ENCODE results near the gene PCDH19.

PCDH19 gene

DNA sequence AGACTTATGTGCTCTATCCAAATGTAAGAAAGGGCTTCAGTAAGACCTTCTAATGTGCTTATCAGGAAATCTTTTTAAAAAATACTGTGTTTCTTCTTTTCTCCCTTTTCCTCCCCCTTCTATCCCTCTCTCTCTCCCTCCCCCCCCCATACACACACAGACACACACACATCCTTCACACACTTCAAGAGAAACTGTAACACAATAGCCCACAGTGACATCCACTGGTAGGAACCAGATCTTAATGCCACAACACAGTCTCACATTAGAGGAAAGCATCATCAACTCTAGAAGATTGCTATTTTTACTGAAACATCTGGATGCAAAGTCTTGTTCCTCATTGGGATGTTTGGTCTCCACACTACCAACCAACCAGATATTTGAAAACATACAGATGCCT, 4.6 kb downstream of the PCDH19 start:
- DNase-seq = no peak

DNA sequence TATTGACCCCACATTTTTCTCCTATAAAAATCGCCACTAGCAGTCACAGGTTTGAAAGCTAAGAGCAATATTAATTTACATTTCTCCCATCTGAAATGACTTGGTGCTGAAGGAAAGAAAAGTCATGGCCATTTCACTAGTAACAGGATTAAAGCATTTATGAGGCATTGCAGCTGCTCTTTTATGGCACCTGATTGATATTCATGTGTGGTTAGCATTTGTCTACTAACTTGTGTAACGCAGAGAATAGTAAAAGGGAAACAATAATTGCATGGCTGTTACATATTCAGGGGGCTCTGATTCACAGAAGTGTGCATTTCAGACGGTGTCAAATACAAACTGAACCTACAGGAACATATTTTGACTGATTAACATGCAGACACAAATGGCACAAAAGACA, 5.2 kb downstream of the PCDH19 start:
- DNase-seq = no peak

DNA sequence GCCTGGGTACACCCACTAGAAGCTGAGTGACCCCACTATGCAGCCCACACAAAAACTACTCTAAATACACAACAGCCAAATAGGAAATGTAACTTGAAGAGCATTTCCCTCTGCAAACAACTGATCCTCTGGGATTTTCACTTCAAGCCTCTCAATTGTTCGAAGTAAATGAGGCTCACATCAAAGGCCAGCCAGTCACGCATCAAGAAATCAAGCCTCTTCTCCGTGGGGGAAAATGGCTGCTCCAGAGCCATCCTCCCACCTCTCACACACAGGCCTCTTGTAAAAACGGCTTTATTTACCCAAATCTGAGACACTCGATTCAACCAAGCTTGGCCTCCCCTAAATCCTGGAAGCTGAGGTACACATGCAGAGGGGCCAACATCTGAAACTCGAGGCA, 14.3 kb downstream of the PCDH19 start:
- no peak for DNase-seq

DNA sequence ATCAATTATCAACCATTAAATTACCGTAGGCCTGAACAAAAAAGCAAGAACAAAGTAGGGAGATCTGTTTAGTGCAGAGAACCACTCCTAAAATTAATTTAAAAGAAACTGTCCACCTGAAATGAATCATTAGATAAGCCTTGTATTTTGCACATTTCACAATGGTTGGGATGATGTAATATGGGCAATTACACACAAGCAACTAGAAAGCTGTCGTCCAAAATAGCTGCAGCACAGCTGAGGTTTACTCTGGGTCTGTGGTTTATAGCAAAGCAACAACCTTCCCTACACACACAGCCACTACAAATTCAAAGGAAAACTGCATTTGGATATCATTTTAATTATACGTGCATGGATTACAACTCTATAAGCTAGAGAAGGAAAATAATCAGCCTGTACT, 28.5 kb downstream of the PCDH19 start:
- DNase-seq = no peak

DNA sequence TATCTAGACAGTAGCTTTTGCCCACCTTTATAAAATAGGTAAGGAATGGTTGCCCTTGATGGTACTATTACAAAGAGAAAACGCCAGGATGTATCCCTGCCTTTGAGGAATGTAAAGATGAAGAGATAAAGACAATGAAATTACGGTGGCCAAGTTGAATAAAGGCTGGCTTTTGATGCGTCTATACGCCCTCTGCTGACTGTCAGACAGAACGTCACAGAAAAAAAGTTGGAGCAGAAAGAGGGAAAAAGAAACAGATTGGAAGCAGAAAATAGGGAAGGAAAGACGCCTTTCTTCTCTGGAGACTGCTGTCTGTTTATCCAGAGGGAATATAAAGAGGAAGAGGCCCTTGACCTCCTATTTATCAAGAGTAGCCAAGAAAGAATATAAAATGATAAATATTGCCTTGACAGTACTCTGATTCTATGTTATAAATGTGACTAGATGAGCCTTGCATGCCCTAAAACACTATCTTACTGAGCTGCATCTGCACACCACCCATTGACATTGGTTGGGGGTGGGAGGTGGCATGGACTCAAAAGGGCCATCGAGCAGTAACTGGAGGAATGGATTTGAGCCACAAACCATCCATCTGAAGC, 30.6 kb downstream of the PCDH19 start:
- no peak for DNase-seq

DNA sequence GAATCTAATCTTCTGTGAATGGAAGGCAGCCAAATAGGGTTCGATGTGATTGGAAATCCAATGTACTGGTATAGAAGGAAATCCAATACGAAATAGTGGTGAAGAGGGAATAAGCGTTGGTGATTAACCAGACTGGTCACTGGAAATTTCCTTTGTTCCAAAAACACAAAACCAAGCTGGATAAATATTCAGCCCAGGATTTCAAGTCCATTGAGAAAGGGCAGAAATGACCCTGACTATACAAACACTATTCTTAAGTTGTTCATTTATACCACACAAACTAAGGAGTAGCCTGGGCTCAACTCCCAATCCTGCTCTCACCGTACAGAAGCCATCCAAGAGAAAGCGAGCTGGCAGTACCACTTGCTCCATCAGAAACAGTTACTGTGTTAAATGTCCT, 32.2 kb downstream of the PCDH19 start:
- no peak for DNase-seq

DNA sequence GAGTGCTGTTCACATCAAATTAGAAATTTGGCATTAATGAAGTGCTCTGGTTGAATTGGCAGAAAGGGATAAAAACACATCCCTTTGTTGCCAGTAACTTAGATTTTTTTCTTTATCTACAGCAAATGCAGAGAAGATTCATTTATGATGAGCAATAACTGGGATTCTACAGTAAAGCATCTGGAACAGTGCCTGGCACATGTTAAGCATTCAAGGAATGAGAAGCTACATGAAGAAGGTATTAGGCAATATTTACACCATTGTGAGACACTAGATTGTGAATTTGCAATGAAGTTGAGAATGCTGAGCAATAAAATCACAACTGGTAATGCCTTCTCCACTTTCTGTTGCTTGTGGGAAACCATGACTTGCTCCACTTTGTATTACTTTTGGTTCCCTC, 33.5 kb downstream of the PCDH19 start:
- DNase-seq = no peak

DNA sequence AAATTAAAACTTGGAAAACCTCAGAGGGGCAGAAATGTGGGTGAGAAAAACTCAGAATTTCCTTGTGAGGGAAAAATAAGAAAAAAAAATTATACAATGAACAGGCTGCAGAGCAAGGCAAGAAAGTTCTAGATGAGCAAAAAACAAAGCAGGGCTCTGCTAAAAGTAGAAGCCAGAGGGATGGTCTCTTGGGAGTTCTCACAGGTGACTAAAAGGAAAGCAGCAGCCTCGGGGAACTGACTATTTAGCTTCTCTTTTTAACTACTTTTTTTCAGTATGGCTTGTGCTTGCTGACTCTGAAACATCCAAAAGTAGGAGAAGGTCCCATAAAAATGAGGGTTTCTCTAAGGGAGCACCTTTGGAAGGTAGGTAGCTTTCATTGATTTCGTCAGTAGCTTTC, 36.4 kb downstream of the PCDH19 start:
- DNase-seq = no peak

DNA sequence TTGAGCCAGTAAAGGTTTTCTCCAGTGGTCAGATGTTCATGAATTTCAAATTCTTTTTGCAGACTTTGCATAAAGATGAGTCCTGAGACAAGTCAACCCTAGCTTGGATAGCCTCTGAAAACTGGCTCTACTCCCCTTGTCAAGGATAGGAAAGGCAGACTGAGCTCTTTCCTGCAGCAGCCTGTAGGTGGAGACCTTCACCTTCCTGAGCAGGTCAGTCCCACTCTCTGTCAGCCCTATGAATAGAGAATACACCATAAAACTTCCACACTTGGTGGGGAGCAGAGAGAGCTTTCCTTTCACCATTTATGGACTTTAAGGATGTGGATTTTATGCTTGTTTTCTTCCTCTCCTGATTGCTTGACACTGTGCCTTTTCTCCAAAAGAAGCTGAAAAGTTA, 41.9 kb downstream of the PCDH19 start:
- DNase-seq = no peak

DNA sequence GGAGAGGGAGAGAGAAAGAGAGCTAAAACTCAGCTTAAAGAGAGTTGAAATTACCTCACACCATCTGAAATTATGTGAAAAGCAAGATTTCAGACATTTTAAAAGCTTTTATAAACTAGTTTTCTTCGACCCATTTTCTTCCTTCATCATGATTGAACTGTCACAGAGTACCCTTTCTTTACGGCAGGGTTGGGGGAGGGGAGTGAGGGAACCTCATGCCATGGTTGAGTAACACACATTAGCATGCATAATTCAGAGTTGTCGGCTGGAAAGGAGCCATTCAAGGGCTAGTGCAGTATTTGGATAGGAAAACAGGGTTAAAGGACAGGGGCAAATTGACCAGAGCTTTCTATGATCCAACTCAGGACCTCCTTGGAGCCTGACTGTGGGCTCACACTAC, 46.2 kb downstream of the PCDH19 start:
- DNase-seq = no peak

DNA sequence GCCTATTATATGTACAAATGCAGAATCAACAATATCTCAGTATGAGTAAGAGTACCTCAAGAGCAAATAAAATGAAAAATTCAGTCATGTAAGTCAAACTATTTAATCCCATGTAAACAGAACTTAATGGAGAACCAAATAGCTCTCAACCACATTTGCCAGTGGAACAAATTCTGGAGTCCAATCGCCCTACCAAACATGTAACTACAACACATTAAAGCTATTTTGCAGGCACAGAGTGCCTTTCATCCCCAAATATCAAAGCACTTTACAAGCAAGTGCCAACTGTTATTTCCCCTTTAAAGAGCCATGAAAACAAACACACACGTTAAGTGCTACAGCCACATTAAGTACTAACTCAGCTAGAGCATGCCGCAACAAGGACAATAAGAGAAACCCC, 51.3 kb downstream of the PCDH19 start:
- no peak for DNase-seq

DNA sequence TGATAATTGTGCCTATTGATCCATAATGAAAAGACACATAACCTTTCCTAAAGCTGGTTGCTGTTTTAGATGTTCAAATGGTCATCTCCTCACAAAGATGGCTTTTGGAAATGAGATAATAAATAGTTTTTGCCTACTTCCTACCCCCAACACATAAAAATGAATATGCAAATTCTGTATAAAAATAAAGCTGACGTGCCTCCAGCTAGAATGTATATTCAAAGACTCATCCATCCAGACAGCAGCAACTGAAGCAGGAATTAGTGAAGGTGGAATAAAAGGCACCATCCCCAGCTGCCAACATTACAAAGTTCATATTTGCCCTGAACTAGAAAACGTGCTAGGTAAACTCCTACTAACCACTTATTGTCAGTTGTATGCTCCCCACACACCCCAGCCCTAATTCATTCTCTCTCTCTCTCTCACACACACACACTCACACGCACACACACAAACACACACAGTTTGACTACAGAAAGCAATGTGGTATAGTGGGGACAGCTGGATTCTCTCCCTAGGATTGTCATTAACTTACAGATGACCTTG, 53.6 kb downstream of the PCDH19 start:
- no peak for DNase-seq

DNA sequence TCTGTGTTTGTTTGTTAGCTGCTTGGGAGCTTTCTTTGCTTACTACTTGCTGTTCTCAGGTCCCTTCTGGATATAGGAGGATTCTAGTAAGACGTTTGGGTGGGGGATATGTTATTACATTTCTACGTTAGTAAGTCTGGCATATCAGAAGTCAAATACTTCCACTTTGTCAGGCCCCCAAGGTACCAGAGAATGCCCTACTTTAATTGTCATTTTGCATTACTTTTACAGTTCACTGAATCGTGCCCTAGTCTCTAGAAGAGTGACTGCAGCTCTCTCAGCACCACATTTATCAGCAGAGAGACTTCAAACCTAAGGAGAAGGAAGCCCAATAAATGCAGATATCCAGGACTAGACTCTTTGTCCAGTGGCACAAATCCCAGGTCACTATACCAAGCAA, 54.4 kb downstream of the PCDH19 start:
- DNase-seq = no peak

DNA sequence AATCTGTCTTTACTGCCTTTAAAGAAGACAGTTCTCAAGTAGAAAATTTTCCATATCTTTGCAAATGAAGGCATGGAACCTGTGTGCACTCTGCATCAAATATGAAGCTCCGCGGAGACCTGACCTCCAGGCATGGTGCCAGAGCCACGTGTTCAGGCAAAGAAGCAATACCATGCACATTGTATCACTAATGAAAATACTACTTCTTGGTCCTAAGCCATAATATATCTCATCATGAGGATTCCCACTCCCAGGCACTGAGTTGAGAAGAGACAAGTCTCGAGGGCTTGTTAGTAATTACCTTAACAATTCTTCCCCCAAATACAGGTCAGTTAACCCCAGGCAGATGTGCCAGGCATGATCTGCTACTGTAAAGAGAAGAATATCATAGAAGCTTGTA, 56.7 kb downstream of the PCDH19 start:
- no peak for DNase-seq

DNA sequence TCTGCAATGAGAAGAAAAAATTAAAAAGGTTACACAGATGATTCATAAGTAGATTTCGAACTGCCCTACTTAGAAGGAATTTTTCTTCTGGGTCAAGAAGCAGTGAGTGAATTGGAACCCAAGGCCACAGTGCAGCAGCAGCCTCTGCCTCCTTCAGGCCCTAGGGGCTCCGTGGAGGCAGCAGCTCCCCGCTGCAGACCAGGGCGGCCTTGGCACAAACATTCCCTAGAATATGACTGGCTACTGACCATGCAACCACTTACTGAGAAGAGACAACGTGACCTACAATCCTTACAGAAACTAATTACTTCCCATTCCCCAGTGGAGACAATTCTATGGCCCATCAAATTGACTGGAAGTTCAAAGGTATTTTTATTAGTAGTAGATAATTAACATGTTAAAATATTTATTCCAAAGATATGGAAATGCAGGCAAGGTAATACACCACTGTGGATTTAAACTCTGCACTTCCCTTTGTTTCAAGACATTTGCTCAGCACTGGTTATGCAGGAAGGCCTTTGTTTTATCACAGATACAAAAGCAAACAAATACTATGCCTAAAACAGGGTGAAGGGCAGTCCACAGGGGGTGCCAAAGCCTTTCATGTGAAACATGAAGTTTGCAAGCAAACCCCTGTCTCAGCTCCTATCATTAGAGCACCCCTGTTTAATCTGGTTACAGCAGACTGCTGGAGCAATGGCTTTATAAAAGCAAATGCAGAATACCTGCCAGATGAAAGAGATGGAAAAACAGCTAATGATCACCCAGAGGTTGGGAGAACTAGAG, 59.2 kb downstream of the PCDH19 start:
- DNase-seq = no peak

DNA sequence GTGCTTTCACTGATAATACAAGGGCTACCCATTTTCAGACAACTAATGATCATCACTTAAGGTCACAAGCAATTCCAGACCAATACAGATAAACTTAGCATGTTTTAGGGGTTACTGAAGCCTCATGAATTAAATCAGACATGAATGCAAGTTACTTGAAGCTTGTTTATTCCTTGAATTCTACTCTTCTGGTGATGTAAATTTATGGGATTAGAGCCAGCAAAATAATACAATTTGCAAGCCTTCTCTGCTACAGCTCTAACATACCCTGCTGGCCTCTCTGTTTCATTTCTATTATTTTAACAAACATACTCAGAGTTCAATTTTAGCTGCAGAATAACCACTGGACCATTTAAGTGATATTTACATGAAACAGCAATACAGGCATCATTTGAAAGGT, 60.7 kb downstream of the PCDH19 start:
- DNase-seq = no peak

DNA sequence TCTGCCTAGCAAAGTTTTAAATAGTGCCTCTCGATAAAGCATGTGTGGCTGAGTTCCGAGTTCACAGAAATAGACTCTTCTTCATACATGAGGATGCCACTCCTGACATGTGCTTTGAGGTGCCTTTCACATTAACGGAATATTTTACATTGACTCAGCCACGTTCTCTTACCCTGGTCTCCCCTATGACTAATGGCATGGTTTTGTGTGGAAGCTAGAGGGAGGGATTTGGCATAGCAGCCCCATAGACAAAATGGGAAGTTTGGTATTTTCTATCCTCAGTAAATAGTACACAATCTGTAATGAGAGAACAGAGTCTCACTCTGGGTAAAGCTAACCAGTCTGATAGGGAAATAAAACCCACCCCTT, 68.9 kb downstream of the PCDH19 start:
- no peak for DNase-seq

DNA sequence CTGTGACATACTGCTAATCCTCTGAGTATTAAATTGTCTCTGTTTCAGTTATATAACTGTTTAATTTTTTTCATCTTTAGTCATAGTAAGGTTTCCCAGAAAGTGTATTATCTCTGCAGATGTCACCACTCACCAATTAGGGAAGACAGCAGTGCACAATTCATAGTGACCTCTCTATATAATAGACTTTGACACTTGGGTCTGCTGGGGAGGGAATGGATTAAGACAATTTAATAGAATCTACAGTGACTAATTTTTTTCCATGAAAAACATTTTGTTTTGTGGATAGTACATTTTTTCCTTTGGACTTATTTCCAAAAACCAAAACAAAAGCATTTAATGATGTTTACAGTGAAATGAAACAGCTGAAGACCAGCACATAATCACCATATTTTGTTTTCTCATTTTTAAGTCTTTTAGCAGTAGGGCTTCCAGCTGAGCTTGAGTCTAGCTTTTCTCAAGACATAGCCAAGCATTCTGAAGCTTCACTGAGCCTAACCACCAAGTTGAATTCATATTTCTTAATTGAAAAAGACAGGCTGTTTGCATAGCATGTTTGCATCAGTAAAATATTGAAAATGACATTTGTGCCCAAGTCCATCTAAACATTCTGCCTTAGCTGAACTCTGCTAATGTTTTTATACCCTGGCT, 69.5 kb downstream of the PCDH19 start:
- DNase-seq = no peak

DNA sequence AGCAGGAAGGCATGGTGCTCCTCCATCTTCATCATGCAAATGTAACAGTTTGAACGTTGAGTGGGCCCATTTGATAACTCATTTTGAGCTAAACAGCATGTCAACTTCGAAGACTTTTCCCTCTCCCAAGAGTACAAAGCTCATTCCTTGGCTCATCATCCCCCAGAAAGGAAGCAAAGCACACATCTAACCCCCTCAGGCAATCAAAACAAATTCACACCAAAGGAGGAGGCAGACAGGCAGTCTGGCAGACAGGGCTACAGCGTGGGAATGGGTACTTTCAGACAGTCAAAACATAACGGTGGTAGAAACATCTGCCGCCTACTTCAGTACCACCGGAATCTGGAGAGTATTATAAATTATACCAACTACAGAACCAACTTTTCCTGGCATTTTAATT, 81.7 kb downstream of the PCDH19 start:
- no peak for DNase-seq

DNA sequence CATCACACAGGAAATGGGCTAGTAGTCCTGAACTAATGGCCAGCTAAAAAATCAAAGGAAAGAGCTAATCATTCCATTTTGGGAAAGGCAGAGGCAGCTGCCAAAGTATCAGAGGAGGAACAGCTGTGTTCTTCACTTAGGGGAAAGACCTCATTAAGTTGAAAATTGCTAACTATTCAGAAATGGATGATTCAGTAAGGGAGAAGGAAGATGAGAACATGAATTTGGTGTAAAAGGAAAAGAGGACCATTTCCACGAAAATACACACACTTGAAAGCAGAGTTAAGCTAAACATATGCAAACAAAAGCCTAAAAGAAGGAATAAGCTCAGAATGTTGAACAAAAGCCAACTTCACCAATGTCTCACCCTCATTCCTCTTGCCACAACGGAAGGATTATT, 90.4 kb downstream of the PCDH19 start:
- no peak for DNase-seq

DNA sequence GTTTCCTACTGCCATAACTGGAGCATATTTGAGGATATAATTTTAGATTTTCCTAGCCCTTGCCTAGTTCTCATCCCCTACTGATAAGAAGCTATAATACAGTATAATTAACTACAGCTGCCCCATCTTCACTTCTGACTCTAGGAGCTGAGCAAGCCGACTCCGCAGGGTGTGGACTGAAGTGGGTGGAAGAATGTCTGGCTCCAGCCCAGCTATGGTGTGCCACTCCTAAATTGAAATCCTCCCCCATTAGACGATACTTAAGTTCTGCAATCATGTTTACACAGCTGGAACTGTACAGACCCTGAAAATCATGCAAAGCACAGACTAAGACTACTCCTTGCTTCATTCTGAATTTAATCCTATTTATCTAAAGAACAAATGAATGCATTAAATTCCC, 93.1 kb downstream of the PCDH19 start:
- no peak for DNase-seq

DNA sequence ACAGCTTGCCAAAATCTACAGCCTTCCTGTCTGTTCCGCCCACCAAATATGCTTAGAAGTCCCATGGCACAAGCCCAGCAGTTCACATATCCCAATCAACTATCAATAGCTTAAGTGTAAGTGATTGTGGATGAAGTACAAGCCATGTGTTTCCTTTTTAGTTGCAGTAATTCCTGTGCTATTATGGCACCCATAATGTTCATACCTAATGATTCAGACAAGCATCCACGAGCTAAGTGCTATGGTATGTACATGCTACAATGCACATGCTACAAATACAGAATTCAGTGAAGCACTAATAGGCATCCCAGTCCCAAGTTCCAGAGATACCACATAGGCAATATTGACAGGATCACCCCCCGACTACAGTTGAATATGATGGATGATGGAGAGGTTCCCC, 94.5 kb downstream of the PCDH19 start:
- DNase-seq = no peak

DNA sequence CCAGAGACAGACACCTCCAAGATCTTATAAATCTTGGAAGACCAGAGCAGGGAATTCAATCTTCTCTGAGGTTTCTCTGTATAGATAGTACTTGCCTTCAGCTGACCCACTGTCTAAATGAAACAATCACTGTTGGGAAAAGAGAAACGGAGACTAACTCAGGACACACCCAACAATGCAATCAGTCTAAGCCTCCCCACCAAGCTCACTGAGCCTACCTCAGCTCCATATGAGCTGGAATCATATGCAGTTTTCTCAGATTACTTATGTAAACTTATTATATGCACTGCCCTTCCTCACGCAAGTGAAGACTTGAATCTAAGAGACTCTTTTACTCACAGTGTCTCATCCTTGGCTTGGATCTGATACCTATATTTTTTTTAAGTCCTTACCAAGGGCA, 110.5 kb downstream of the PCDH19 start:
- DNase-seq = no peak

DNA sequence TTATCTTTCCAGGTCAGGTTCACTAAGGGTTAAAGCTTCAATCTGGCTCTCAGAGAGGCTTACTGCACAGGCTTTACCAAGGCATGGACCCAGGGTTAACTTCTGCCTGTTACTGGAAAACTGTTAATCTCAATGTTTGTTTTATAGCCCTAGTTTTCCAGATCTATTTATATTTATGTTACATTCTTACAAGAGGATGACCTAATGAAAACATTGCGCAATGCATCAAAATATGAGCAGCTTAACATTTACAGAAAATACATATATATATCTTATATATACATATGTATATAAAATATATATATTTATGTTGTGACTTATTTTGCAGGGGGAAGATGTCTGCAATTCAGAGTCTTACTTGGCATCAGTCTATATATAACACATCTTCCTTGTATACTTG, 112.3 kb downstream of the PCDH19 start:
- DNase-seq = no peak

Measured in GOT3 (cell line).